BLaER1 treated with 17β-estradiol and CSF1 and Interleukin-3, amounts not matched to agents 10 nM and 100 nM (cell line): ENCODE results near the gene STX1B.

Experiments used
- H3K27ac ChIP-seq, 11 experiments: shearing (Covaris generic); formaldehyde crosslinking; 2 replicates each; pipeline ENCODE4 v1.8.1; 2022
- H3K27me3 ChIP-seq, 11 experiments: shearing (Covaris generic); formaldehyde crosslinking; 2 replicates each; pipeline ENCODE4 v1.8.1; 2022
- H3K36me3 ChIP-seq, 11 experiments: shearing (Covaris generic); formaldehyde crosslinking; 2 replicates each; pipeline ENCODE4 v1.8.1; 2022
- H3K4me1 ChIP-seq, 10 experiments: shearing (Covaris generic); formaldehyde crosslinking; 2 replicates each; pipeline ENCODE4 v1.8.1; 2022
- H3K4me2 ChIP-seq, 11 experiments: shearing (Covaris generic); formaldehyde crosslinking; 2 replicates each; pipeline ENCODE4 v1.8.1; 2022
- H3K4me3 ChIP-seq, 10 experiments: shearing (Covaris generic); formaldehyde crosslinking; 2 replicates each; pipeline ENCODE4 v1.8.1; 2022
- H3K9ac ChIP-seq, 11 experiments: shearing (Covaris generic); formaldehyde crosslinking; 2 replicates each; pipeline ENCODE4 v1.8.1; 2022
- H3K9me3 ChIP-seq, 11 experiments: shearing (Covaris generic); formaldehyde crosslinking; replicated peaks in 1 of 11; 2 replicates each; pipeline ENCODE4 v1.8.1; 2022
- H4K20me1 ChIP-seq, 11 experiments: shearing (Covaris generic); formaldehyde crosslinking; 2 replicates each; pipeline ENCODE4 v1.8.1; 2022
- Cebpa-rat ChIP-seq, 11 experiments: shearing (Covaris generic); IDR thresholded peaks; 2 replicates each; pipeline ENCODE4 v1.8.1; 2022

Gene STX1B

GRCh38 chr16:30949650-30950515 is 60.6 kb downstream of the STX1B start:
- Histone ChIP-seq H3K4me3 (peak overlapping the region; percentile 86 to 99 (median 92)), H3K4me1 (peaks cover 32 to 51% (median 42%) of the 10 kb centered on the region in 10 experiments), H3K27ac (peak overlapping the region; percentile 89 to 98 (median 95)), H4K20me1 (peaks cover 13 to 65% (median 36%) of the 10 kb centered on the region in 11 experiments; a peak in 19 of 22 replicates), H3K9me3 (no peaks in the 10 kb centered on the region), H3K36me3 (peaks cover 26 to 67% (median 48%) of the 10 kb centered on the region in 11 experiments), H3K9ac (peak overlapping the region; percentile 93 to 98 (median 96)), H3K27me3 (no peaks in the 10 kb centered on the region), H3K4me2 (peak overlapping the region; percentile 78 to 99 (median 98))
- TF ChIP-seq Cebpa-rat (IDR thresholded peaks at IDR 0.05) = peak in 2 of 11 experiments; percentile 9 to 29; a peak in 1 of 22 replicates

- TF ChIP-seq Cebpa-rat (IDR thresholded peaks at IDR 0.05) = no peak
- peaks cover 32 to 48% (median 42%) of the 10 kb centered on the region in 10 experiments for H3K4me1 ChIP-seq
- peak within 1 kb of the TSS; percentile 89 to 98 (median 95) for H3K27ac ChIP-seq
- peak within 1 kb of the TSS; percentile 86 to 99 (median 92) for H3K4me3 ChIP-seq
- H3K36me3 ChIP-seq = peaks cover 35 to 67% (median 48%) of the 10 kb centered on the region in 11 experiments
- H3K9me3 ChIP-seq = no peaks in the 10 kb centered on the region
- peaks cover 13 to 63% (median 40%) of the 10 kb centered on the region in 11 experiments; a peak in 19 of 22 replicates for H4K20me1 ChIP-seq
- H3K27me3 ChIP-seq = no peaks in the 10 kb centered on the region
- H3K4me2 ChIP-seq = peak within 1 kb of the TSS; percentile 78 to 99 (median 98)
- peak within 1 kb of the TSS; percentile 93 to 98 (median 96) for H3K9ac ChIP-seq
Measured at GRCh38 chr16:30948667-30949649, 61.5 kb downstream of the STX1B start, which contains the start of gene ORAI3. TSS of gene ORAI3 (plus strand) at chr16:30949068. CDS start at chr16:30949290, 222 bp downstream.

GRCh38 chr16:30947859-30948666 is 62.4 kb downstream of the STX1B start:
- H3K36me3 ChIP-seq = peaks cover 39 to 67% (median 51%) of the 10 kb centered on the region in 11 experiments
- peak overlapping the region; percentile 93 to 98 (median 96) for H3K9ac ChIP-seq
- peaks cover 26 to 39% (median 34%) of the 10 kb centered on the region in 10 experiments for H3K4me1 ChIP-seq
- H3K9me3 ChIP-seq = no peaks in the 10 kb centered on the region
- no peak for TF ChIP-seq Cebpa-rat (IDR thresholded peaks at IDR 0.05)
- peak overlapping the region; percentile 89 to 98 (median 95); a peak in 20 of 22 replicates for H3K27ac ChIP-seq
- H3K4me3 ChIP-seq = peak overlapping the region; percentile 86 to 99 (median 92)
- no peaks in the 10 kb centered on the region for H3K27me3 ChIP-seq
- H4K20me1 ChIP-seq = peaks cover 13 to 55% (median 31%) of the 10 kb centered on the region in 11 experiments; a peak in 19 of 22 replicates
- H3K4me2 ChIP-seq = peak overlapping the region; percentile 78 to 99 (median 98)

- Histone ChIP-seq H3K9ac (no peak overlapping the region), H3K27ac (peak overlapping the region in 2 of 11 experiments; percentile 95 to 98; a peak in 2 of 22 replicates), H4K20me1 (peaks cover 19 to 55% (median 30%) of the 10 kb centered on the region in 11 experiments; a peak in 20 of 22 replicates), H3K4me1 (peaks cover 29 to 40% (median 32%) of the 10 kb centered on the region in 10 experiments), H3K4me2 (peak overlapping the region in 5 of 11 experiments; percentile 84 to 99 (median 98); a peak in 4 of 22 replicates), H3K36me3 (peaks cover 44 to 67% (median 54%) of the 10 kb centered on the region in 11 experiments), H3K9me3 (no peaks in the 10 kb centered on the region), H3K27me3 (no peaks in the 10 kb centered on the region), H3K4me3 (no peak overlapping the region)
- no peak for TF ChIP-seq Cebpa-rat (IDR thresholded peaks at IDR 0.05)
Measured at GRCh38 chr16:30947541-30947858, 62.9 kb downstream of the STX1B start.

- no peak overlapping the region for H3K27ac ChIP-seq
- H4K20me1 ChIP-seq = peaks cover 19 to 60% (median 34%) of the 10 kb centered on the region in 11 experiments; a peak in 21 of 22 replicates
- H3K9ac ChIP-seq = no peak overlapping the region
- H3K9me3 ChIP-seq = no peaks in the 10 kb centered on the region
- no peak overlapping the region for H3K4me3 ChIP-seq
- H3K27me3 ChIP-seq = no peaks in the 10 kb centered on the region
- H3K4me1 ChIP-seq = peaks cover 29 to 46% (median 38%) of the 10 kb centered on the region in 10 experiments
- H3K36me3 ChIP-seq = peaks cover 49 to 72% (median 60%) of the 10 kb centered on the region in 11 experiments
- H3K4me2 ChIP-seq = no peak overlapping the region
- no peak for TF ChIP-seq Cebpa-rat (IDR thresholded peaks at IDR 0.05)
Measured at GRCh38 chr16:30946671-30947540, 63.5 kb downstream of the STX1B start.

- TF ChIP-seq Cebpa-rat (IDR thresholded peaks at IDR 0.05) = no peak
- peaks cover 48 to 86% (median 79%) of the 10 kb centered on the region in 11 experiments for H3K36me3 ChIP-seq
- H4K20me1 ChIP-seq = peaks cover 0 to 47% (median 23%) of the 10 kb centered on the region in 11 experiments; a peak in 15 of 22 replicates
- no peaks in the 10 kb centered on the region for H3K27me3 ChIP-seq
- H3K4me1 ChIP-seq = peaks cover 35 to 48% (median 44%) of the 10 kb centered on the region in 10 experiments
- H3K9me3 ChIP-seq = no peaks in the 10 kb centered on the region
- no peak overlapping the region for H3K27ac ChIP-seq
- H3K9ac ChIP-seq = no peak overlapping the region
- H3K4me3 ChIP-seq = no peak overlapping the region
- no peak overlapping the region for H3K4me2 ChIP-seq
Measured at GRCh38 chr16:30944352-30944751, 66.1 kb downstream of the STX1B start.

GRCh38 chr16:30942426-30942806 is 68.0 kb downstream of the STX1B start:
- no peaks in the 10 kb centered on the region for H3K9me3 ChIP-seq
- H3K4me1 ChIP-seq = peaks cover 52 to 56% (median 54%) of the 10 kb centered on the region in 10 experiments
- 0 out of 20 replicates have a peak overlapping the region, but pooled peaks of 1 of the 10 experiments have one; percentile 14 for H3K4me3 ChIP-seq
- H3K27ac ChIP-seq = peak overlapping the region in 6 of 11 experiments; percentile 10 to 91 (median 65); a peak in 7 of 22 replicates
- H3K9ac ChIP-seq = peak overlapping the region in 9 of 11 experiments; percentile 10 to 81 (median 36); a peak in 8 of 22 replicates
- peak overlapping the region; percentile 77 to 95 (median 87) for H3K4me2 ChIP-seq
- no peak for TF ChIP-seq Cebpa-rat (IDR thresholded peaks at IDR 0.05)
- H3K36me3 ChIP-seq = peaks cover 48 to 86% (median 75%) of the 10 kb centered on the region in 11 experiments
- no peaks in the 10 kb centered on the region for H3K27me3 ChIP-seq
- H4K20me1 ChIP-seq = peaks cover 0 to 47% (median 25%) of the 10 kb centered on the region in 11 experiments; a peak in 15 of 22 replicates
